ENCODE data around the gene ADIPOQ.
"Not testable (repeated sequence)": the region's sequence is repeated elsewhere in the genome, so short reads cannot be mapped to it uniquely, and the experiment has no call there.

The ADIPOQ gene

DNA sequence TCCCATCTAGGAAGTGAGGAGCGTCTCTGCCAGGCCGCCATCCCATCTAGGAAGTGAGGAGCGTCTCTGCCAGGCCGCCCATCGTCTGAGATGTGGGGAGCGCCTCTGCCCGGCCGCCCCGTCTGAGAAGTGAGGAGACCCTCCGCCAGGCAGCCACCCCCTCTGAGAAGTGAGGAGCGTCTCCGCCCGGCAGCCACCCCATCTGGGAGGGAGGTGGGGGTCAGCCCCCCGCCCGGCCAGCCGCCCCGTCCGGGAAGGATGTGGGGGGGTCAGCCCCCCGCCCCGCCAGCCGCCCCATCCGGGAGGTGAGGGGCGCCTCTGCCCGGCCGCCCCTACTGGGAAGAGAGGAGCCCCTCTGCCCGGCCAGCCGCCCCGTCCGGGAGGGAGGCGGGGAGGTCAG, 31.3 kb downstream of the ADIPOQ start:
- not testable (repeated sequence) for DNase-seq

DNA sequence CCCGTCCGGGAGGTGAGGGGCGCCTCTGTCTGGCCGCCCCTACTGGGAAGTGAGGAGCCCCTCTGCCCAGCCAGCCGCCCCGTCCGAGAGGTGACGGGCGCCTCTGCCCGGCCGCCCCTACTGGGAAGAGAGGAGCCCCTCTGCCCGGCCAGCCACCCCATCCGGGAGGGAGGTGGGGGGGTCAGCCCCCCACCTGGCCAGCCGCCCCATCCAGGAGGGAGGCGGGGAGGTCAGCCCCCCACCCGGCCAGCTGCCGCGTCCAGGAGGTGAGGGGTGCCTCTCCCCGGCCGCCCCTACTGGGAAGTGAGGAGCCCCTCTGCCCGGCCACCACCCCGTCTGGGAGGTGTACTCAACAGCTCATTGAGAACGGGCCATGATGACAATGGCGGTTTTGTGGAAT, 31.7 kb downstream of the ADIPOQ start:
- DNase-seq = not testable (repeated sequence)

DNA sequence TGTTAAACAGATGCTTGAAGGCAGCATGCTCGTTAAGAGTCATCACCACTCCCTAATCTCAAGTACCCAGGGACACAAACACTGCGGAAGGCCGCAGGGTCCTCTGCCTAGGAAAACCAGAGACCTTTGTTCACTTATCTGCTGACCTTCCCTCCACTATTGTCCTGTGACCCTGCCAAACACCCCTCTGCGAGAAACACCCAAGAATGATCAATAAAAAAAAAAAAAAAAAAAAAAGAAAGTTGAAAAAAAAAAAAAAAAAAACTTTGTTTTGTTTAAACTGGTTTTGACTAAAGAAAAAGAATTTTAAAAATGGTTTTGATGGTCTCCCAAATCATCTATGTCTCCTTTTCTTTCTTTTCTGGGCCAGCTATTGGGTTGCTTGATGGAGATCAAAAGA, 32.3 kb downstream of the ADIPOQ start:
- DNase-seq = not testable (repeated sequence)

DNA sequence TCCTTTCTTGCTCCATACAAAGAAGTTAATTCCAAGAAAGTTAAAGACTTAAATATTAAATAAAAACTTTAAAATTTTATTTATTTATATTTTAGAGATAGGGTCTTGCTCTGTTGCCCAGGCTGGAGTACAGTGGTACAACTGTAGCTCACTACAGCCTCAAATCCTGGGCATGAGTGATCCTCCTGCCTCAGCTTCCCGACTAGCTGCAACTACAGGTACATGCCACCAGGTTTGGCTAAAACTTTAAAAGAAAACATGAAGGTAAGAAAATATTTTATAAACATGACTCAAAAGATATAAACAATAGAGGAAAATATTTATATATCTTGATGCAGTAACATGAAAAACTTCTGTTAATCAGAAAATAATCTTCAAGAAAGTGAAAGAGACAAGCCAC, 33.2 kb downstream of the ADIPOQ start:
- DNase-seq = no peak

DNA sequence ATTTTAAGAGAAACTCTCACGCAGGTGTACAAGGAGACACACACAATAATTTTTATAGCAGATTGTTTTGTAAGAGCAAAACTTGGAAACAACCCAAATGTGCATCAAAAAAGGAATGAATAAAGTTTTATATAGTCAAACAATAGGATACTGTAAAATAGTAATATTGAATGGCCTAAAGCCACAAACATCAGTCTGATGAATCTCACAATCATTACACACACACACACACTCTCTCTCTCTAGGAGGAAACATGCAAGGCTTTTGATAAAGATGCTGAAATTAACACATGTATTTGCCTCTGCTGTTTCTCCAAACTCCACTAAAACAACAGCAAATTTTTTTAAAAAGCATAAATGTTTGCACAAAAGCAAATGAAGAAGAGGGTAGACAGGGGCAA, 37.3 kb downstream of the ADIPOQ start:
- no peak for DNase-seq

DNA sequence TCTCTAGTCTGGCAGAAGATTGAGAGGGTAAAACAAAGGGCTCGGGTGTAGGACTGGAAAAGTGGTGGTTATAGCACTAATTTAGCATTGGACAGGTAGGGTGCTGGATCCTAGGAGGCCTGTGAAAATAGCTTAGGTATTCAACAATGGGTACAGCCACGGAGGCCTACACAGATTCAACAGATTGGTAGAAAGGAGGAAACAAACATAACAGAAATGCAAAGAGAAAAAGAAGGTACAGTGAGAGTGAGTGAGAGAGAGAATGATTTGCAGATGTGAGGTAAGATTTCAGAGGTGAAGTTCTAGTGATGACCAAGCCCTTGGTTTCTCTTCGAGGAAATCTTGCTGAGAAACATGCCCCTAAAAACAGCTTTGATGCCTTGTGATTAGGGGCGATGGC, 37.9 kb downstream of the ADIPOQ start:
- no peak for DNase-seq

DNA sequence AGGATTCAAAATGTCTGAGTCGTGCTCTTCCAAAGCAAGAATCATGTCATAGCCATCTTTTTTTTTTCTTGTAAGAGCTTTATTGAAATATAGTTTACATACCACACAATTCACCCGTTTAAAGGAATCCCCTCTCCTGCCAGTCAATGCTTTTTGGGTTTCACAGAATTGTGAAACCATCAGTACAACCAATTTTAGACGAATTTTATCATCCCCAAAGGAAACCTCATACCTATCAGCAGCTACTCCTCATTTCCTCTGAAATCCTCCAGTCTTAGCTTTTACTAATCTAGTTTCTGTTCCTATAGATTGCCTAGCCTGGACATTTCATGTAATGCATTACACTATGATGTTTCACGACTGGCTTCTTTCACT, 39.6 kb downstream of the ADIPOQ start:
- no peak for DNase-seq

DNA sequence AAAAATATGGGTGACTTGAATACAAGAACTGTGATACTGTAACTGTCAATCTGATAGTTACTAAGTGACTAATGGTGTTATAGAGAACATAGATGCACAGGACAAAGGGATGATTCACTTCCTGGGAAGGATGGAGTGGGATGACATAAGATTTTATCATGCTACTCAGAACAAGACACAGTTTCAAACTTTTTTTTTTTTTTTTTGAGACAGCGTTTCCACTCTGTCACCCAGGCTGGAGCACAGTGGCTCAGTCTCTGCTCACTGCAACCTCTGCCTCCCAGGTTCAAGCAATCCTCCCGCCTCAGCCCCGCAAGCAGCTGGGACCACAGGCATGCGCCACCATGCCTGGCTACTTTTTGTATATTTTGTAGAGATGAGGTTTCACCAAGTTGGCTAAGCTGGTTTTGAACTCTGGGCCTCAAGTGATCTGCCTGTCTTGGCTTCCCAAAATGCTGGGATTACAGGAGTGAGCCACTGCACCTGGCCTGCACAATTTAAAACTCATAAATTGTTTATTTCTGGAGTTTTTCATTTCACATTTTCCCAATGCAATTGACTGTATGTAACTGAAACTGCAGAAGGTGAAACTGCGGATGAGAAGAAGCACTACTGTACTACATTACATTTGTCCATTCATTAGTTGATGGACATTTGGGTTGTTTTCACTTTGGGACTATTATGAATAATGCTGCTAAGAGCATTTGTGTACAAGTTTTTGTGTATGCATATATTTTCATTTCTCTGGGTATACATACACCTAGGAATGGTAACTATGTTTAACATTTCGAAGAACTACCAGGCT, 40.6 kb downstream of the ADIPOQ start:
- no peak for DNase-seq

DNA sequence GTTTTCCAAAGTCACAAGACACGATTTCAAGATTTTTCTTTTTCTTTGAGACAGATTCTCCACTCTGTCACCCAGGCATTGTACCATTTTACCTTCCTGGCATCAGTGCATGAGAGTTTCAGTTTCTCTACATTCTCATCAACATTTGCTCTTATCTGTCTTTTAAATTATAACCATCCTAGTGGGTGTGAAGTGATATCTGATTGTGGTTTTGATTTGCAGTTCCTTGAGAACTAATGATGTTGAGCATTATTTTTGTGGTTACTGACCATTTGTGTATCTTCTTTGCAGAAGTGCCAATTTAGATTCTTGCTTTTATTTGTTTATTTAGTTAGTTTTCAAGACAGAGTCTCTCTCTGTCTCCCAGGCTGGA, 41.2 kb downstream of the ADIPOQ start:
- no peak for DNase-seq

DNA sequence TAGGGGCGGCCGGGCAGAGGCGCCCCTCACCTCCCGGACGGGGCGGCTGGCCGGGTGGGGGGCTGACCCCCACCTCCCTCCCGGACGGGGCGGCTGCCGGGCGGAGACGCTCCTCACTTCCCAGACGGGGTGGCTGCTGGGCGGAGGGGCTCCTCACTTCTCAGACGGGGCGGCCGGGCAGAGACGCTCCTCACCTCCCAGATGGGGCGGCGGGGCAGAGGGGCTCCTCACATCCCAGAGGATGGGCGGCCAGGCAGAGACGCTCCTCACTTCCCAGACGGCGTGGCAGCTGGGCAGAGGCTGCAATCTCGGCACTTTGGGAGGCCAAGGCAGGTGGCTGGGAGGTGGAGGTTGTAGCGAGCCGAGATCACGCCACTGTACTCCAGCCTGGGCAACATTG, 42.4 kb downstream of the ADIPOQ start:
- not testable (repeated sequence) for DNase-seq

DNA sequence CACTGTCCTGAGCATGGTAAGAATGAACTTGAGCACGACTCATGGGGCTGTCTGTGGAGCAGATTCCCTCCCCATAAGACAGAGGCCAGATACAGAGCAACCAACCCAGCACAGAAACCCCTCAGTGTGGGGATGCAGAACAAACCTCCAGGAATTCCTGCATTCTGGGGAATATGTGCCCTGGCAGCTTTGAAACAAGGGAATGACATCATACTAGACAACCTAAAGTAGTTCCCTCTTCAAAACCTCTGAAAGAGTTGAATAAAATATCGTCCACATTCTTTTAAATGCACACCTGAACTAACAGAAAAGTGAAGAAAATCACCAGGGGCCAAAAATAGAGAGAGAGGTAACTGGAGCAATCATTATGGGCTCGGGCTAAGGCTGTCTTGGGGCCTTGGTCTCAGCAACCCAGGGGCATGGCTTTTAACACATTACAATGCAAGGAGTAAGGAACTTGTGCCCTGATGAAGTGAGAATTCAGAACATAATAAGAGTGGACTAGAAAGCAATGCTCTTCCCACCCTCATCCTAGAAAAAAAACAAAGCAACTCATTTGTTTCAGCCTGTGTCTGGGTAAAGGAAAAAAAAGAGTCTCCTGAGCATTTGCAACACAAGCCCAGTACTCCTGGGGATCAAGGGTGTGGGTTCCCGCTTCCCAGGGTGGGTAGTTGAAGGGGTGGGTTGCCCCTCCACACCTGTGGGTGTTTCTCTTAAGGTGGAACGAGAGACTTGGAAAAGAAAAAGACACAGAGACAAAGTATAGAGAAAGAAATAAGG, 43.9 kb downstream of the ADIPOQ start:
- DNase-seq = no peak

DNA sequence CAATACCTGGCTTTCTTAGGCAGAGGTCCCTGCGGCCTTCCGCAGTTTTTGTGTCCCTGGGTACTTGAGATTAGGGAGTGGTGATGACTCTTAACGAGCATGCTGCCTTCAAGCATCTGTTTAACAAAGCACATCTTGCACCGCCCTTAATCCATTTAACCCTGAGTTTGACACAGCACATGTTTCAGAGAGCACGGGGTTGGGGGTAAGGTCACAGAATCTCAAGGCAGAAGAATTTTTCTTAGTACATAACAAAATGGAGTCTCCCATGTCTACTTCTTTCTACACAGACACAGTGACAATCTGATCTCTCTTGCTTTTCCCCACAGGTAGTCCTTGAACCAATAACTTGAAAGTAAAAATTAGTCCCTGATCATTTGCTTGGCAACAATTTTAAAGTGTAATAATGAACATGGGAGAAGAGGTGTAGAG, 45.0 kb downstream of the ADIPOQ start:
- DNase-seq = not testable (repeated sequence)

DNA sequence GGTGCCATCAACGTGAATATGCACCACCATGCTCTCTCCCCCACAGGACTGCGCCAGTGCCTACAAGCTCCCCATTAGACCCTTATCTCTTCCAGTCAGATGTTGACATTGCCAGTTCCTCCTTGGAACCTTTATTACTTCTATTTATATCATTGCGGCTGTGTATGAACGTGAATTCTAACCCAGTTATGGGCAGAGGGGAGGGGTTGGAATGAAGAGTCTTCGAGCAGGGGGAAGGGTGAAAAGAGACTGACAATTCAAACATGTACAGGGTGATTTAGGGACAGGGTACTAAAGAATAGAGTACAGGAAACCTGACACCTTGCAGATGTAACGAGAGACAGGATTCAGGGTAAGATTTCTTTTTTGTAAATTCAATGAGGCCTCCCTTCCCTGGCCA, 46.1 kb downstream of the ADIPOQ start:
- no peak for DNase-seq

DNA sequence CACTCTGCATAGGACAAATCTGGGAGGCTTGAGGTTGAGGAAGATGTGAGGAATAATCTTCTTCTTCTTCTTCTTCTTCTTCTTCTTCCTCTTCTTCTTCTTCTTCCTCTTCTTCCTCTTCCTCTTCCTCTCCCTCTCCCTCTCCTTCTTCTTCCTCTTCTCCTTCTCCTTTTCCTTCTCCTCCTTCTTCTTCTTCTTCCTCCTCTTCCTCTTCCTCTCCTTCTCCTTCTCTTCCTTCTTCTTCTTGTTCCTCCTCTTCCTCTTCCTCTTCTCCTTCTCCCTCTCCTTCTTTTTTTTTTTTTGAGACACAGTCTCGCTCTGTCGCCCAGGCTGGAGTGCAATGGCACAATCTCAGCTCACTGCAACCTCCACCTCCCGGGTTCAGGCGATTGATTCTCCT, 47.2 kb downstream of the ADIPOQ start:
- DNase-seq = not testable (repeated sequence)

DNA sequence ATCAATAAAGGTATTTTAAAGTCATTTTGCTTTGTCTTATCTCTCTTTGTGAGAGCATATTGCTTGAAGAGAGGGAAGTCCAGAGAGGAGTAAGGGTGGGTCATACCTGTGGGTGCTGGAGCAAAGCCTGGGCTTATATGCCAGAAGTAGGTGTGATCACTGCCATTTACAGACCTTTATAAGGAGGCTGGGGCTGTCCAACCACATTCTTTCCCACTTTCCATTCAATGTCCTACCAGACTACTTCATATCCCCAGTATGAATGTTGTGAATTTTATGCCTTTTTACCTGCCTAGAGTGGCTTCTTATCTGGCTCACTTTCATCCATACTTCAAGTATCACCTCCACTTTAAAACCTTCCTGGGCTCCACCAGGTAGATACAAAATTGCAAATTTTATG, 48.4 kb downstream of the ADIPOQ start:
- no peak for DNase-seq

DNA sequence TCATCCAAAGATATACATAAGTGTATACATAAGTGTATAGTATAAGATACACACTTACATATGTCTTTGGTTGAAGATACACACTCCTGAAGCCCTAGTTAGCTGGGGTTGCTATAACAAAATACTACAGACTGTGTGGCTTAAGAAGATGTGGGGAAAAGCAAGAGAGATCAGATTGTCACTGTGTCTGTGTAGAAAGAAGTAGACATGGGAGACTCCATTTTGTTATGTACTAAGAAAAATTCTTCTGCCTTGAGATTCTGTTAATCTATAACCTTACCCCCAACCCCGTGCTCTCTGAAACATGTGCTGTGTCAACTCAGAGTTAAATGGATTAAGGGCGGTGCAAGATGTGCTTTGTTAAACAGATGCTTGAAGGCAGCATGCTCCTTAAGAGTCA, 50.6 kb downstream of the ADIPOQ start:
- not testable (repeated sequence) for DNase-seq

DNA sequence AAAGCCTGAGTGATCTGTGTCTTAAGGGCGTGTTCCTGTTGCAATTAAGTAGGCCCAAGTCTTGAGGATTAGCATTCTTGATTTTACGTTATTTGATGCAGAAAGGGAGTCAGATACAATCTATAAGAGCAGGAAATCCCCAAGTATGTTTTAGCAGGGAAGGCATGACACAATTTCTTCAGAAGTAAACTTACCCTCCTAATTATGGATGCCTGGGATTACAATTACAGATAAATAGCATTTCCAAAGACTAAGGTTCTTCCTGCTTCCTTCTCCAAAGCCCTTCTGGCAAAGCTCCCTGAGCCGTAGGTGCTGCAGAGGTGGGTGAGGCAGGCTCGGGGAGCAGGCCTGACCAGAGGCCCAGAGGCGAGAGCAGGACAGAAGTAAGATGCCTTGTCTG, 52.9 kb downstream of the ADIPOQ start:
- no peak for DNase-seq

DNA sequence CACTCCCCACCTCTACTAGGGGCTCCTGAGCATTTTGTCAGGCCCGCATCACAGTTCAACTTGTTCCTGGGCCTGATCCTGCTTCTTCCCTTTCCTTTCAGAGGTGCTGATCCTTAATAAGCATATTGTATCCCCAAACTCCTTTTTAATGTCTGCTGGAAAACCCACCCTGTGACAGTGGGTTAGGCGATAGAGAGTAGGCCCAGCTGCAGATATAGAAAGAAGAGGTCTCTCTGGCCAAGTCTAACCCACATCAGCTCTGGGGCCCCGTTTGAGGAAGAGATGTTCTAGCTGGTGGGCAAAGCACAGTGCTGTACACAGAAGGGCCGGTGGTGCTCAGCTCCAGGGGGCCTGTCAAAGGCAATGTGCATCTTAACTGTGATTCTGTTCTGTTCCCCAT, 53.5 kb downstream of the ADIPOQ start:
- no peak for DNase-seq

DNA sequence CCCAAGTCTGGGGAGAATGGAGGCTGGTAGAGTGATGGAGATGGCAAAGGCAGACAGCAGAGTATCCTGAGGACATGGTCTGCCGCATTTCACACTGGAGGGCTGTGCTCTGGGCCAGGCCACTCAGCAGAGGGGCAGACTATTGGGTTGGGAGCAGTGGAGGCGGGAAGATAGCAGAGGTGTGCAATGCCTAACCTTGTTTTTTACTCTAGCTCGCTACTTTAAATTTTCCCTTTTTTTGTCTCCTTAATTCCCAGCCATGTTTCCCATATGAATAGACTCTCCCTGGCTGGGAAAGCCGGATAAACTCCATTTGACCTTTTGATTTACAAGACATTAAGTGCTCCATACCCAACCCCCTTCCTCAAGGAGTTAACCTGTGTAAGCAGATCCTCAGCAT, 54.4 kb downstream of the ADIPOQ start:
- no peak for DNase-seq

DNA sequence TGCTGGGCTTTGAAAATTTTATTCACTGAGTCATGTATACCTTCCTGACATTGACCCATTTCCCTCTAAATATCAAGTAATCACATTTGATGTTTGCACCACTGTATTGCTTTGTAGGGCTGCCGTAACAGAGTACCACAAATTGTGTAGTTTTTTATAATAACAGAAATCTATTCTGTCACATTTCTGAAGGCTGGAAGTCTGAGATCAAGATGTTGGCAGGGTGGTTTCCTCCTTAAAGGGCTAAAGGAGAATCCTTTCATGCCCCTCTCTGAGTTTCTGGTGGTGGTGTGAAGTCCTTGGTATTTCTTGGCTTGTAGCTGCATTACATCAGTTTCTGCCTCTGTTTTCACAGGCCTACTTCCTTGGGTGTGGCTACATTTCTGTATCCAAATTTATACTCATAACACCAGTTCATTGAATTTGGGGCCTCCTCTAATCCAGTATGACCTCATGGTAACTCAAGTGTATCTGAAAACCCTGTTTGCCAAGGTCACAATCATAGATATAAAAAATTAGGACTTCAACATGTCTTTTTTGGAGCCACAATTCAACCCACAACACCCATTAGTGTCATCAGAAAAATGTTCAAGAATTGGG, 58.7 kb downstream of the ADIPOQ start:
- no peak for DNase-seq

DNA sequence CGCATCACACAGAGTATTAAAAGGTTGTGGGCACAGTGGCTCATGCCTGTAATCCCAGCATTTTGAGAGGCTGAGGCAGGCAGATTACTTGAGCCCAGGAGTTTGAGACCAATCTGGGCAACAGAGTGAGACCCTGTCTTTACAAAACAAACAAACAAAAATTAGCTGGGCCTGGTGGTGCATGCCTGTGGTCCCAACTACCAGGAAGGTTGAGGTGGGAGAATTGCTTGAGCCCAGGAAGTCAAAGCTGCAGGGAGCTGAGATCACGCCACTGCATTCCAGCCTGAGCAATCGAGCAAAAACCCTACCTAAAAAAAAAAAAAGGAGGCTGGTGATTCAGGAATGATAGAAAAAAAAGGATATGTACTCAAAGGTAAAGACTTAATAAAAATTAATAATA, 59.6 kb downstream of the ADIPOQ start:
- no peak for DNase-seq

DNA sequence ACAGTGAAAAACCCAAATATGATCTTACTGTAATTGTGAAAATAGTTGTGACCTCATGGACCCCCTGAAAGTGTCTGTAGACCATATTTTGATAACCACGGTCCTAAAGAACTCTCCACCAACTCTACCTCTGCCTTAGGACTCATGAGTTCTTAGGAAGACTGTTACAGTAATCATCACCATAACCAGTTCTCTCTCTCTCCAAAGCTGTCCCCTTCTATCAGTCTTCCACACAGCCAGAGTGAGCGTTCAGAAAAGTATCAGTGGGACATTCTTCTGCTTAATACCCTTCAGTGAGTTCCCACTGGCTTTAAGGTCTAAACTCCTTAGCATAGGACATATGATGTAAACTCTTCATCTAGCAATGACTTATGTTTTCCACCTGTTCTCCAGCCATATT, 60.2 kb downstream of the ADIPOQ start:
- DNase-seq = no peak

DNA sequence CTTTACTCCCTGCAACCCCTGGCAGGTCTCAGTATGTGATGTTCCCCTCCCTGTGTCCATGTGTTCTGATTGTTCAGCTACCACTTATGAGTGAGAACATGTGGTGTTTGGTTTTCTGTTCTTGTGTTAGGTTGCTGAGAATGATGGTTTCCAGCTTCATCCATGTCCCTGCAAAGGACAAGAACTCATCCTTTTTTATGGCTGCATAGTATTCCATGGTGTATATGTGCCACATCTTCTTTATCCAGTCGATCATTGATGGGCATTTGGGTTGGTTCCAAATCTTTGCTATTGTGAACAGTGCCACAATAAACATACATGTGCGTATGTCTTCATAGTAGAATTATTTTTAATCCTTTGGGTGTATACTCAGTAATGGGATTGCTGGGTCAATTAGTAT, 61.2 kb downstream of the ADIPOQ start:
- not testable (repeated sequence) for DNase-seq

DNA sequence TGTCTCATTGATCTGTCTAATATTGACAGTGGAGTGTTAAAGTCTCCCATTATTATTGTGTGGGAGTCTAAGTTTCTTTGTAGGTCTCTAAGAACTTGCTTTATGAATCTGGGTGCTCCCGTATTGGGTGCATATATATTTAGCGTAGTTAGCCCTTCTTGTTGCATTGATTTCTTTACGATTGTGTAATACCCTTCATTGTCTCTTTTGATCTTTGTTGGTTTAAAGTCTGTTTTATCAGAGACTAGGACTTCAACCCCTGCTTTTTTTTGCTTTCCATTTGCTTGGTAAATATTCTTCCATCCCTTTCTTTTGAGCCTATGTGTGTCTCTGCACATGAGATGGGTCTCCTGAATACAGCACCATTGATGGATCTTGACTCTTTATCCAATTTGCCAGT, 64.6 kb downstream of the ADIPOQ start:
- not testable (repeated sequence) for DNase-seq

All from NCI-H1092 (cell line).